SIG-M5 treated with dmso at 0.1 percent for 504 hours (cell line): ENCODE results near the gene HPS3.
A peak's percentile ranks its signal among the peaks of the same experiment; 100 is the strongest.
"Not testable (repeated sequence)": the region's sequence is repeated elsewhere in the genome, so short reads cannot be mapped to it uniquely, and the experiment has no call there.

Experiments used
- DNase-seq: peaks from one replicate; lab custom pipeline; 2025; ENCODE audit not compliant: unreplicated experiment; lab: John Stamatoyannopoulos, UW

HPS3 gene

GRCh38 chr3:149129326-149130205 lies at the start of gene HPS3:
Gene HPS3, plus strand, starts transcription at chr3:149129638. Its CDS starts 86 bp downstream, at chr3:149129724.
- peak; percentile 88 for DNase-seq

- DNase-seq, result no peak
These were observed 49.3 kb upstream of the HPS3 start for GRCh38 chr3:149080011-149080698.

DNA sequence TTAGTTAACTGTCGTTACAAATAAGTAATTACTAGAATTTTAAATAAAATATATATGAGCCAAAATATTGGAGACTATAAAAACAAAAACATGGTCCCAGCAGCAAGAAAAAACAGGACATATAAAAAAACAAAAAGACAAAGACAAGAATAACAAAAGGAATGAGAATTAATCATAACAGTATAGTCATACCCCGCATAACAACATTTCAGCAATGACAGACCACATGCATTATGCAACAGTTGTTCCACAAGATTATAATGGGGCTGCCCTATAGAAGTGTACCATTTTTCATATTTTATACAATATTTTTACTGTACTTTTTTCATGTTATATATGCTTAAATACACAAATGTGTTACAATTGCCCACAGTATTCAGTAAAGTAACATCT lies 48.7 kb upstream of the HPS3 start:
- peak; percentile 42 for DNase-seq

DNA sequence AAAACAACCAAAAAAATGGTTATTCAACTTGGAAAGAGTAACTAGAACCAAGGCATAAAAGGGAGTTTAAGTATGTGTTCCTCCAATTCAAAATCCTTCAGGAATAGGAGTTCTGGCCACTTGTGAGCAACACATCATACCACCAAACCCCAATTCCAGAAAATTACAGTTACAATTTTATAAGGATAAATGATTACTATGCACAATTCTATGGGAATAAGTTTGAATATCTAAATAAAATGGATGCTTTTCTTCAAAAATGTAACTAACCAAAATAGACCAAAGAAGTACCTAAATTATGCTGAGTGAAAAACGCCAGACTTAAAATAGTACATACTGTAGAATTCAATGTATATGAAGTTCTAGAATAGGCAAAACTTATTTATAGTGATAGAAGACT lies 47.7 kb upstream of the HPS3 start:
- no peak for DNase-seq

- peak; percentile 18 for DNase-seq
These were observed 43.6 kb upstream of the HPS3 start for GRCh38 chr3:149085828-149086231.

- DNase-seq, result peak; percentile 96
These were observed 43.0 kb upstream of the HPS3 start, which contains the start of gene HLTF for GRCh38 chr3:149086232-149086988. Gene HLTF, minus strand, starts transcription at chr3:149086533. Its CDS starts 197 bp downstream, at chr3:149086336.

- DNase-seq, result no peak
These were observed 42.2 kb upstream of the HPS3 start for GRCh38 chr3:149087208-149087607.

- no peak for DNase-seq
These were observed 40.0 kb upstream of the HPS3 start for GRCh38 chr3:149089395-149089794.

DNA sequence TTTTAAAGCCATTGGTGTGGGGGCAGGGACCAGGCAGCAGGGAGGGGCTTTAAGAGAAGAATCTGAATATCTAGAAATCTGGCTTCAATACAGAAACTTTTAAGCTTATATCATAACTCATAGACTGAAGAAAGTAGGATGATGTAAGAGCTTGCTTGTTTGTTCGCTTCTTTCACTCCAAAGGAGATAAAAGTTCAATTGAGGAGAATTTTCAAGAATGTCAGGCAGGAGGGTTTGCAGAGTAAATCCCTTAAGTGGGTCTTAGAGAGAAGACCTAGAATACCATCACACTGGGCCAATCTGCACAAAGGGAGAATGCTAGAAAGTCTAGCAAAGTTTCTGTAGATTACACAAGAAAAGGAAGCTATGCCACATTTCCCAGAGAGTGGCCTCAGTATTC lies 39.0 kb upstream of the HPS3 start:
- no peak for DNase-seq

- DNase-seq, result no peak
These were observed 38.5 kb upstream of the HPS3 start for GRCh38 chr3:149090907-149091306.

- no peak for DNase-seq
These were observed 37.5 kb upstream of the HPS3 start for GRCh38 chr3:149091983-149092382.

- peak; percentile 87 for DNase-seq
These were observed 34.0 kb upstream of the HPS3 start for GRCh38 chr3:149095487-149095886.

GRCh38 chr3:149097987-149098386 lies 31.5 kb upstream of the HPS3 start:
- DNase-seq, result not testable (repeated sequence)

- DNase-seq, result no peak
These were observed 28.3 kb upstream of the HPS3 start for GRCh38 chr3:149101154-149101553.

DNA sequence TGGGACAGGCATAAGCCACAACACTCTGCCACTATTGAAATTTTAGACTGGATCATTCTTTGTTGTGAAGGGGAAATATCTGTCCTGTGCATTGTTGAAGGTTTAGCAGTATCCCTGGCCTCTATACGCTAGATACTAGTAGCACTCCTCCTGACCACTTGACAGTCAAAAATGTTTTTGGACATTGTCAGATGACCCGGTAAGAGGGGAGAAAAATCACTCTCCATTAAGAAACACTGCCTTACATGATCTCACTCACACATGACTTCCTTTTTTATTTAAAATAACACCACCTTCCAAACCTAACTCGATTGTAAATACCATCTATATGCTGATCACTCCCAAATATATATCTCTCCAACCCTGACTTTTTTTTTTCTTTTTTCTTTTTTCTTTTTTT lies 27.8 kb upstream of the HPS3 start:
- DNase-seq, result no peak

- DNase-seq, result no peak
These were observed 25.0 kb upstream of the HPS3 start for GRCh38 chr3:149104484-149104883.

DNA sequence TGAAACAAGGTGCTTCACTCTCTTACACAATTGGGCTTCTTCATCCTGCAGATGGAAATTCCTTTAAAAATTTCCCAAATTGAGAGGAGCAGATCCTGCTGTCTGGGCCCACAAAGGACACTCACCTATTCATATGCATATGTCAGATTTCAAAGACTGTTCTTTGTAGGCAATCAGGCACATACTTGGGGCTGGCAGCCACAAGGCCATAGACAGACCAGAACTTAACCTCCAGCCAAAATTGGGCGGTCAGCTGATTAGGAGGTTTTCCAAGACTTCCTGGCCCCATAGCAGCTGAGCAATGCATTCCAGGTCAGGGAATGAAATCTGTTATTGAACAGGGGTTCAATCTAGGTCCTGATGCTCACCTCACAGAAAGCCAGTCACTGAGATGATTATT lies 15.0 kb upstream of the HPS3 start:
- DNase-seq, result no peak

DNA sequence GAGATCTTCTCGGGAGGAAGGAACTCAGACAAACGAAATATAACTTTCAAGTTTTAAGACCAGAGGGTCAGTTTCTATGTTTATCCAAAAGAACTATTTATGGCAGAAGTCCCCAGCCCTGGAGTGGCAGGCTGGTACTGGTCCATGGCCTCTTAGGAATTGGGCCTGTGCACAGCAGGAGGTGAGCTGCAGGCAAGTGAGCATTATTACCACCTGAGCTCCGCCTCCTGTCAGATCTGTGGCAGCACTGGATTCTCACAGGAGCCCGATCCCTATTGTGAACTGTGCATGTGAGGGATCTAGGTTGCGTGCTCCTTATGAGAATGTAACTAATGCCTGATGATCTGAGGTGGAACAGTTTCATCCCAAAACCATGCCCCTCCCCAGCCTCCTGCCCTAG lies 14.3 kb upstream of the HPS3 start:
- DNase-seq, result no peak

DNA sequence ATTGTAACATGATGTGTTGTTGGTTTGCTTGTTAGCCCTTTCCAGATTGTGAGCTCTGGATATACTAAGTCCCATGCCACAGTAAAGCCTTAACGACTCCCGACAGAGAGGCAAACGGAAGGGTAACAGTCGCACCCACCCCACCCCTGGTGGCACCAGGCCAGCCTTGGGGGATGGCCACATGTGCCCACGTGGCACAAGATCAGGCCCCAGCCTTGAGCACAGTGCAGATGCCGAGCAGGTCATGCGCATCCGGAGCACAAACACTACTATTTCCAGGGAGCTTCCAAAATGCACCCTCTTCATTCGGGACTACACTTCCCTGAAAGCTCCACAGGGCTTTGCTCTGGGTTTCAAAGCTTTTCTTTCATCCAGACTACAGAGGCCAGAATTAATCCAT lies 10.7 kb upstream of the HPS3 start:
- DNase-seq, result no peak

GRCh38 chr3:149119466-149119865 lies 10.0 kb upstream of the HPS3 start:
- DNase-seq, result no peak
